Loucy (cell line): ENCODE results near the gene PERCC1.
A peak's percentile ranks its signal among the peaks of the same experiment; 100 is the strongest.
"Not testable (repeated sequence)": the region's sequence is repeated elsewhere in the genome, so short reads cannot be mapped to it uniquely, and the experiment has no call there.

ENCODE experiments used
- H2AFZ ChIP-seq: fragments of 200-600 bp; sonication (generic); 2 replicates; pipeline ENCODE4 v1.6.0; 2016; ENCODE audit warnings: antibody characterized with exemption, mild to moderate bottlenecking, low read length, moderate library complexity
- H3F3A ChIP-seq: fragments of 200-600 bp; 2 replicates; pipeline ENCODE4 v1.6.0; 2016; ENCODE audit warnings: antibody characterized with exemption, low read depth, mild to moderate bottlenecking
- H3K27me3 ChIP-seq: fragments of 200-600 bp; sonication (generic); 2 replicates; pipeline ENCODE4 v1.6.1; 2014; ENCODE audit warnings: low read length, mild to moderate bottlenecking; ENCODE audit not compliant: insufficient read depth, poor library complexity, severe bottlenecking
- H3K36me3 ChIP-seq: fragments of 200-600 bp; sonication (generic); 2 replicates; pipeline ENCODE4 v1.6.1; 2016; ENCODE audit warnings: low read length; ENCODE audit not compliant: insufficient read depth
- H3K4me1 ChIP-seq: fragments of 200-600 bp; sonication (generic); 2 replicates; pipeline ENCODE4 v1.5.1; 2014; ENCODE audit warnings: low read length, mild to moderate bottlenecking; ENCODE audit not compliant: insufficient read depth, poor library complexity, severe bottlenecking
- H3K4me2 ChIP-seq: fragments of 200-600 bp; sonication (generic); 2 replicates; pipeline ENCODE4 v1.6.0; 2014; ENCODE audit warnings: antibody characterized with exemption, low read length, low read depth, mild to moderate bottlenecking; ENCODE audit not compliant: poor library complexity, severe bottlenecking
- H3K4me3 ChIP-seq: fragments of 200-600 bp; sonication (generic); 2 replicates; pipeline ENCODE4 v1.5.1; 2014; ENCODE audit warnings: low read length, mild to moderate bottlenecking, mixed read lengths; ENCODE audit not compliant: poor library complexity, severe bottlenecking
- H3K79me2 ChIP-seq: fragments of 200-600 bp; sonication (generic); 2 replicates; pipeline ENCODE4 v1.6.1; 2014; ENCODE audit warnings: low read length; ENCODE audit not compliant: insufficient read depth
- H3K9ac ChIP-seq: fragments of 200-600 bp; sonication (generic); 2 replicates; pipeline ENCODE4 v1.6.0; 2014; ENCODE audit warnings: mild to moderate bottlenecking, low read depth, low read length, moderate library complexity; ENCODE audit not compliant: poor library complexity, severe bottlenecking
- H3K9me2 ChIP-seq: fragments of 200-600 bp; sonication (generic); replicated peaks from 2 replicates; pipeline ENCODE4 v1.6.1; 2016; ENCODE audit warnings: low read depth, low read length, mixed read lengths
- H3K9me3 ChIP-seq: fragments of 200-600 bp; sonication (generic); 2 replicates; pipeline ENCODE4 v1.6.1; 2014; ENCODE audit warnings: mild to moderate bottlenecking, antibody characterized with exemption, low read length, low read depth; ENCODE audit not compliant: insufficient read depth
- H4K20me1 ChIP-seq: fragments of 200-600 bp; sonication (generic); 2 replicates; pipeline ENCODE4 v1.6.0; 2014; ENCODE audit warnings: antibody characterized with exemption, low read length, mild to moderate bottlenecking; ENCODE audit not compliant: insufficient read depth, poor library complexity, severe bottlenecking
- EZH2phosphoT487 ChIP-seq: fragments of 200-600 bp; IDR thresholded peaks from 2 replicates; pipeline ENCODE4 v1.6.1; 2018; ENCODE audit warnings: antibody characterized with exemption, mild to moderate bottlenecking, moderate library complexity, borderline replicate concordance
- TF ChIP-seq, protein P1 (sequence below): fragments of 200-600 bp; sonication (generic); conservative IDR thresholded peaks from 2 replicates; pipeline ENCODE4 v1.5.1; 2014; ENCODE audit warnings: mild to moderate bottlenecking, antibody characterized with exemption, low read length

Gene PERCC1

DNA sequence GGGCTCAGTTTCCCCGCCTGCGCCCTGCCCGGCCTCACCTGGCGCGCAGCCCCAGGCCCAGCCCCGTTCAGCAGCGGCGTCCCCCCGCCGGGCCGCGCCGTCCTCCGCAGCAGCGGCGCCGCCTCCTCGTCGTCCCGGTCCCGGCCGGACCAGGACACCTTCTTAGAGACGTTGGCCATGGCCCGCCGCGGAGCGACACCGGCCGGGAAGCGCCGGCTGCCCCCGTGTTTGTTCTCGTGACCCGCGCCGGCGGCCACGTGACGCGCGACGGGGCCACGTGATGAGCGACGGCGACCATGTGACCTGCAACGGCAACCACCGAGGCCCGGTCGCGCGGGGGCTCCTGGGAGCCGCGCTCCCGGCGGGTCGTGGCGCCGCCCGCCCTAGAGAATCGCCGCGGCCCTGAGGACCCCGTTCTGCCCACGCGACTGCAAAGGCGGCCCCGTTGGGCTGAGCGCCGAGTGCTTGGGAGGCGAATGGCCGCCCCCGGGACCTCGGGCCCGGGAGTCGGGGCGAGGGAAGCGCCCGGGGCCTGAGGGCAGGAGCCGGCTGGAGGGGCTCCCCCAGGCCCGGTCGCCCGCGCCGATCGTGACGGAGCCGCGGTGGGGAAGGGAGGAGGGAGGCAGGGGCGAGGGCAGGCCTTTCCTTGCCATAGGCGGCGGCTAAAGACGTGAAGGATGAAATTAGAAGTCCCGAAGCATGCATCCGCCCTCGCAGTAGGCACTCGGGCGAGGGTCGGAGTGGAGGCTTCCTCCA lies 44.1 kb downstream of the PERCC1 start, which contains the start of gene CLCN7:
CLCN7 (minus strand) TSS at position 233 of the 756 bp plus-strand sequence; CDS start at position 179, 54 bp downstream.
- Histone ChIP-seq H3K9me2 (no peaks in the 10 kb centered on the region), H2AFZ (peak within 1 kb of the TSS; percentile 87), H3F3A (no peaks in the 10 kb centered on the region), H3K9ac (peak within 1 kb of the TSS; percentile 94), H3K9me3 (no peaks in the 10 kb centered on the region), H3K36me3 (no peaks in the 10 kb centered on the region), H3K27me3 (no peaks in the 10 kb centered on the region), H4K20me1 (no peaks in the 10 kb centered on the region), H3K4me2 (peak within 1 kb of the TSS; percentile 80), H3K4me1 (no peaks in the 10 kb centered on the region), H3K79me2 (peaks cover 7% of the 10 kb centered on the region; the same call in 1 of the 2 replicates), H3K4me3 (peak within 1 kb of the TSS; percentile 80)
- TF ChIP-seq, protein P1, sequence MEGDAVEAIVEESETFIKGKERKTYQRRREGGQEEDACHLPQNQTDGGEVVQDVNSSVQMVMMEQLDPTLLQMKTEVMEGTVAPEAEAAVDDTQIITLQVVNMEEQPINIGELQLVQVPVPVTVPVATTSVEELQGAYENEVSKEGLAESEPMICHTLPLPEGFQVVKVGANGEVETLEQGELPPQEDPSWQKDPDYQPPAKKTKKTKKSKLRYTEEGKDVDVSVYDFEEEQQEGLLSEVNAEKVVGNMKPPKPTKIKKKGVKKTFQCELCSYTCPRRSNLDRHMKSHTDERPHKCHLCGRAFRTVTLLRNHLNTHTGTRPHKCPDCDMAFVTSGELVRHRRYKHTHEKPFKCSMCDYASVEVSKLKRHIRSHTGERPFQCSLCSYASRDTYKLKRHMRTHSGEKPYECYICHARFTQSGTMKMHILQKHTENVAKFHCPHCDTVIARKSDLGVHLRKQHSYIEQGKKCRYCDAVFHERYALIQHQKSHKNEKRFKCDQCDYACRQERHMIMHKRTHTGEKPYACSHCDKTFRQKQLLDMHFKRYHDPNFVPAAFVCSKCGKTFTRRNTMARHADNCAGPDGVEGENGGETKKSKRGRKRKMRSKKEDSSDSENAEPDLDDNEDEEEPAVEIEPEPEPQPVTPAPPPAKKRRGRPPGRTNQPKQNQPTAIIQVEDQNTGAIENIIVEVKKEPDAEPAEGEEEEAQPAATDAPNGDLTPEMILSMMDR, result no peak
- TF ChIP-seq EZH2phosphoT487, result no peak

DNA sequence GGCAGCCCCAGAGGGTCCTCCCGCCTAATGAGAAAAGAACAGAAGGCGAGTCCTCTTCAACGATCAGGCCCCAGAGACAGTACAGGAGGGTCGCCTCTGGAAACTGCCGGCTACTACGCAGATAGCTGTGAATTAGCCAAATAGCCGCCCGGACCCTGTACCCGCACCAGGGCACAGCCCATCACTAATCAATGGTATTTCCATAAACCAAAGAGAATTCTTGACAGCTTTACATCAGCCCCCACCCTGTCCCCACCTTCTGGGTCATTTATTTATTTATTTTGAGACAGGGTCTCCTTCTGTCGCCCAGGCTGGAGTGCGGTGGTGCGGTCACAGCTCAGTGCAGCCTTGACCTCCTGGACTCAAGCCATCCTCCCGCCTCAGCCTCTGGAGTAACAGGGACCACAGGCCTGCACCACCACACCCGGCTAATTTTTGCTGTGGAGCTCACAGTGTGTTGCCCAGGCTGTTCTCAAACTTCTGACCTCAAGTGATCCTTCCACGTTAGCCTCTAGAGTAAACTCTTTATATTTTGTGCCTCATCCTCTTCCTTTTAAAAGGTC lies 44.8 kb downstream of the PERCC1 start:
- peak overlapping the region; percentile 69 for H3K4me2 ChIP-seq
- H3K27me3 ChIP-seq, result no peaks in the 10 kb centered on the region
- no peak overlapping the region; the same call in 1 of the 2 replicates for H2AFZ ChIP-seq
- H3F3A ChIP-seq, result no peaks in the 10 kb centered on the region
- H3K9ac ChIP-seq, result peak overlapping the region; percentile 94
- H3K4me1 ChIP-seq, result no peaks in the 10 kb centered on the region
- H4K20me1 ChIP-seq, result no peaks in the 10 kb centered on the region
- H3K4me3 ChIP-seq, result peak overlapping the region; percentile 80
- H3K36me3 ChIP-seq, result no peaks in the 10 kb centered on the region
- H3K9me2 ChIP-seq, result no peaks in the 10 kb centered on the region
- TF ChIP-seq EZH2phosphoT487, result no peak
- TF ChIP-seq, protein P1, result no peak
- peaks cover 7% of the 10 kb centered on the region; the same call in 1 of the 2 replicates for H3K79me2 ChIP-seq
- H3K9me3 ChIP-seq, result no peaks in the 10 kb centered on the region

DNA sequence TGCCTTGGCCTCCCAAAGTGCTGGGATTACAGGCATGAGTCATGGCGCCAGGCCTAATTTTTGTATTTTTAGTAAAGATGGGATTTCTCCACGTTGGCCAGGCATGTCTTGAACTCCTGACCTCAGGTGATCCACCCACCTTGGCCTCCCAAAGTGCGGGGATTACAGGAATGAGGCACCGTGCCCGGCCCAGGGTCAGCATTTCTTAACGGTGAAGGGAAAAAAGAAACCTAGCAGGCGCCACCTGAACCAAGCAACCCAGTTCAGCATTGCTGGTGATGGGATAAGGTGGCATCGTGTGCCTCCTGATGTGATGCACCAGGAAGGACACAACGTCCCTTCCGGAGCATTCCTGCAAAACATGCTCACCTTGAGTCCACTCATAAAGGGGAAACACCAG lies 46.2 kb downstream of the PERCC1 start:
- H3K4me1 ChIP-seq, result no peaks in the 10 kb centered on the region
- H3K9me2 ChIP-seq, result no peaks in the 10 kb centered on the region
- no peak overlapping the region for H3K9ac ChIP-seq
- no peaks in the 10 kb centered on the region for H4K20me1 ChIP-seq
- no peaks in the 10 kb centered on the region for H3K27me3 ChIP-seq
- H2AFZ ChIP-seq, result no peak overlapping the region
- peaks cover 7% of the 10 kb centered on the region; the same call in 1 of the 2 replicates for H3K79me2 ChIP-seq
- H3K4me3 ChIP-seq, result no peak overlapping the region
- H3F3A ChIP-seq, result no peaks in the 10 kb centered on the region
- no peaks in the 10 kb centered on the region for H3K36me3 ChIP-seq
- no peaks in the 10 kb centered on the region for H3K9me3 ChIP-seq
- TF ChIP-seq, protein P1, result no peak
- TF ChIP-seq EZH2phosphoT487, result no peak
- no peak overlapping the region for H3K4me2 ChIP-seq

- not testable (repeated sequence) for H3K79me2 ChIP-seq, H3K27me3 ChIP-seq, H4K20me1 ChIP-seq, H3F3A ChIP-seq, H3K9me3 ChIP-seq, H3K9ac ChIP-seq, H2AFZ ChIP-seq, H3K4me3 ChIP-seq, H3K4me1 ChIP-seq, H3K36me3 ChIP-seq, H3K4me2 ChIP-seq, H3K9me2 ChIP-seq
Observed at GRCh38 chr16:1478937-1479336, 48.1 kb downstream of the PERCC1 start.
